ENCODE data around the gene KEL. TPM values are rescaled to one million over a fixed set of nuclear protein-coding genes. Genes with fewer than 3 reads are reported as not detected.

The KEL gene
- total RNA-seq, 2 experiments from 2014 or later = 0.19 TPM; not detected in 1

DNA sequence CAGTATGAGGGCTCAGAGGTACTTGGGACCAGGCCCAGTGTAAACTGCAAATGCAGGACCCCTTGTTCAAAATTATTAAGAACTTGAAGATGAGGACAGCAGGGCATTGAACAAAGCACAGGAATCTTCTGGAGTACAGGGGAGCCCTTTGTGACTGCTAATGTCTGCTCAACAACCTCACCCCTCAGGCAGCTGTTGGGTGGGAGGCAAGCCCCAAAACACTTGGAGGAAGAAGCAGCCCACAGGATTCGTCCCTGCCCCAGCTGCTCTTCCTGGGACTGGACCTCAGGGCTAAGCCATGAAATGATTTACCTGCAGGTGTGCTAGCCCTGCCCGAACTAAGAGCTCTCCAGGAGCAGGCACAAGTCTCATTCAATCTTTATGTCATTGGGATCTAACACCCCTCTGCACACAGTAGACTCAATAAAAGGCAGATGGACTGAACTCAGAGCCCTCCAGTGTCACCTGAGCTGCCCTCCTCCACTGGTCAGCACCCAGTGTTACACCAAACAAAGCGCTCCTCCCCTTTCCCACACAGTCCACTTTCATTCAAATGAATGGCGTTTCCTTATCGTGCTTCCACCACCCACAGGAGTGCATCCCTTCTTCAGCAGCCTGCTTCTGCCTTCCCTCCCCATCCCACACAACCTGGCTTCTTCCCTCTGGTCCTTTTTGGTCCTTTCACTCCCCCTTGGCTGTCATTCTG lies 29.6 kb downstream of the KEL start:
- ChIA-PET POLR2A (no interaction called here), CTCF (no interaction called here)
- Histone ChIP-seq H3K4me1 (ENCODE audit: insufficient read depth, low read length) (no peaks in the 10 kb centered on the region), H3K9me3 (ENCODE audit: control insufficient read depth in 1 of 2, insufficient read depth in 1 of 2, low read length in 2 of 2) (no peaks in the 10 kb centered on the region), H3K36me3 (ENCODE audit: insufficient read depth, low read length) (no peaks in the 10 kb centered on the region), H3K27me3 (ENCODE audit: control insufficient read depth in 1 of 2, insufficient read depth in 2 of 2, low read length in 2 of 2) (no peaks in the 10 kb centered on the region), H3K4me3 (ENCODE audit: low read length) (no peak overlapping the region), H3K27ac (ENCODE audit: low read depth in 1 of 2, low read length in 2 of 2) (no peak overlapping the region)
- no peak overlapping the region for H3K4me3 Mint-ChIP-seq
- TF ChIP-seq, protein P1, sequence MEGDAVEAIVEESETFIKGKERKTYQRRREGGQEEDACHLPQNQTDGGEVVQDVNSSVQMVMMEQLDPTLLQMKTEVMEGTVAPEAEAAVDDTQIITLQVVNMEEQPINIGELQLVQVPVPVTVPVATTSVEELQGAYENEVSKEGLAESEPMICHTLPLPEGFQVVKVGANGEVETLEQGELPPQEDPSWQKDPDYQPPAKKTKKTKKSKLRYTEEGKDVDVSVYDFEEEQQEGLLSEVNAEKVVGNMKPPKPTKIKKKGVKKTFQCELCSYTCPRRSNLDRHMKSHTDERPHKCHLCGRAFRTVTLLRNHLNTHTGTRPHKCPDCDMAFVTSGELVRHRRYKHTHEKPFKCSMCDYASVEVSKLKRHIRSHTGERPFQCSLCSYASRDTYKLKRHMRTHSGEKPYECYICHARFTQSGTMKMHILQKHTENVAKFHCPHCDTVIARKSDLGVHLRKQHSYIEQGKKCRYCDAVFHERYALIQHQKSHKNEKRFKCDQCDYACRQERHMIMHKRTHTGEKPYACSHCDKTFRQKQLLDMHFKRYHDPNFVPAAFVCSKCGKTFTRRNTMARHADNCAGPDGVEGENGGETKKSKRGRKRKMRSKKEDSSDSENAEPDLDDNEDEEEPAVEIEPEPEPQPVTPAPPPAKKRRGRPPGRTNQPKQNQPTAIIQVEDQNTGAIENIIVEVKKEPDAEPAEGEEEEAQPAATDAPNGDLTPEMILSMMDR (IDR thresholded peaks at IDR 0.05) = no peak
- no peaks in the 10 kb centered on the region for H3K27me3 Mint-ChIP-seq
- DNase-seq = no peak
- ATAC-seq (ENCODE audit: poor library complexity) = no peak
- no peaks in the 10 kb centered on the region for H3K4me1 Mint-ChIP-seq (ENCODE audit: low read depth)
- H3K27ac Mint-ChIP-seq = no peak overlapping the region
- intact Hi-C loops (cut with DNase I, micrococcal nuclease) = no loop called here
- H3K36me3 Mint-ChIP-seq (ENCODE audit: low read depth) = no peaks in the 10 kb centered on the region
- no peaks in the 10 kb centered on the region for H3K9me3 Mint-ChIP-seq

DNA sequence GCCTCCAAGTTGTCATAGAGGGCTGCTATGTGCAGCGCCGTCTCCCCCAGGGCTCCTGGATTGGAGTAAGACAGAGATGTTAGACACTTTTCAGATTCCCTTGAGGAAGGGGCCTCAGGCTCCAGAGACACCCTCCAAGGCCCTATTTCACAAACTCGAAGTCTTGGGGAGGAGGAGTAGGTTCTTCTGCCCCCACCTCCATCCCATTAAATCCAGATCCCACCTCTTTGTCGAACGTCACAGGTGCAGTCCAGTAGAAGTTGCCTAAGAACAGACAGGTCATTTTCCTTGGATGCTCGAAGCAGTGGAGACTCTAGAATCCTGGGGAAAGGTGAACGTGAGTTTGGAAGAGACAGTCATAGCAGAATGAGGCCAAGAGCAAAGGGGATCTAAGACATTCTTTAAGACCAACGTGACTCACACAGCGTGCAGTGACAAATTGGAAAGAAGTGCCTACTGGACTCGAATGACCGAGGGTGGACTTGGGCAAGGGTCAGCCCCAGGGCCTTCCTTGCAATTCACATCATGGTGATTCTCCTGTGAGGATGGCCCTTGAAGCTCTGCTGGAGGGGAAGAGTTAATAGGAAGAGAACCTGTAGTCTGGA lies 31.9 kb downstream of the KEL start:
- no peaks in the 10 kb centered on the region for H3K27me3 Mint-ChIP-seq
- TF ChIP-seq, protein P1 (IDR thresholded peaks at IDR 0.05) = no peak
- no peaks in the 10 kb centered on the region for H3K9me3 Mint-ChIP-seq
- ChIA-PET CTCF (no interaction called here), POLR2A (no interaction called here)
- Histone ChIP-seq H3K9me3 (ENCODE audit: control insufficient read depth in 1 of 2, insufficient read depth in 1 of 2, low read length in 2 of 2) (no peaks in the 10 kb centered on the region), H3K4me1 (ENCODE audit: insufficient read depth, low read length) (no peaks in the 10 kb centered on the region), H3K4me3 (ENCODE audit: low read length) (no peak overlapping the region), H3K27ac (ENCODE audit: low read depth in 1 of 2, low read length in 2 of 2) (no peak overlapping the region), H3K36me3 (ENCODE audit: insufficient read depth, low read length) (no peaks in the 10 kb centered on the region), H3K27me3 (ENCODE audit: control insufficient read depth in 1 of 2, insufficient read depth in 2 of 2, low read length in 2 of 2) (no peaks in the 10 kb centered on the region)
- H3K4me3 Mint-ChIP-seq = no peak overlapping the region
- H3K4me1 Mint-ChIP-seq (ENCODE audit: low read depth) = no peaks in the 10 kb centered on the region
- H3K27ac Mint-ChIP-seq = no peak overlapping the region
- H3K36me3 Mint-ChIP-seq (ENCODE audit: low read depth) = no peaks in the 10 kb centered on the region
- DNase-seq (no peak), ATAC-seq (ENCODE audit: poor library complexity) (no peak)
- intact Hi-C loops (cut with DNase I, micrococcal nuclease) = no loop called here

DNA sequence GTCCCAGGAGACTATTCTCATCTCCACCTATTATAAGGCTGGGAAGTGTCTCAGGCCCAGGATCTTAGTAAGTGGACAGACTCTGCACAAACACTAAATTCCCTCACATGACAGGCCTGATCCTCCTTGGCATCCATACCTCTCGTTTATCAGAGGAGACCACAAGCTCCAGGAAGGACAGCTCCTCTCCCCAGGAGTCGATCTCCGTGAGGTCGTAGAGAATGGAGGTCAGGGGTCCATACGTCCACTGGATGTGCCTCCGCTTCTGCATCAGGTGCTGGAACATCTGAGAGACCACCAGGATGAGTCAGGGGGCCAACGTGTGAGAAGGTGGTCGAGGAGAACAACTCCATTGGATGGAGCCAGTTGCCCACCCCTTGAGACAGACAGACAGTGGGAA lies 34.2 kb downstream of the KEL start:
- no peak for ATAC-seq (ENCODE audit: poor library complexity)
- no peaks in the 10 kb centered on the region for H3K27me3 ChIP-seq (ENCODE audit: control insufficient read depth in 1 of 2, insufficient read depth in 2 of 2, low read length in 2 of 2)
- Mint-ChIP-seq H3K4me1 (ENCODE audit: low read depth) (no peaks in the 10 kb centered on the region), H3K27me3 (no peaks in the 10 kb centered on the region), H3K27ac (no peak overlapping the region), H3K36me3 (ENCODE audit: low read depth) (no peaks in the 10 kb centered on the region), H3K9me3 (no peaks in the 10 kb centered on the region), H3K4me3 (no peak overlapping the region)
- POLR2A ChIA-PET = no interaction called here
- H3K27ac ChIP-seq (ENCODE audit: low read depth in 1 of 2, low read length in 2 of 2) = no peak overlapping the region
- no peak for DNase-seq
- H3K4me3 ChIP-seq (ENCODE audit: low read length) = no peak overlapping the region
- no peaks in the 10 kb centered on the region for H3K36me3 ChIP-seq (ENCODE audit: insufficient read depth, low read length)
- intact Hi-C loops (cut with DNase I, micrococcal nuclease) = no loop called here
- no peaks in the 10 kb centered on the region for H3K9me3 ChIP-seq (ENCODE audit: control insufficient read depth in 1 of 2, insufficient read depth in 1 of 2, low read length in 2 of 2)
- CTCF ChIA-PET = no interaction called here
- TF ChIP-seq, protein P1 (IDR thresholded peaks at IDR 0.05) = no peak
- H3K4me1 ChIP-seq (ENCODE audit: insufficient read depth, low read length) = no peaks in the 10 kb centered on the region
